K562 (cell line): ENCODE measurements around the gene PCDH9. TPM values are rescaled to one million over a fixed set of nuclear protein-coding genes. Genes with fewer than 3 reads are reported as not detected.
A peak's percentile ranks its signal among the peaks of the same experiment; 100 is the strongest.

Experiments
- ATAC-seq: fragments of 200-7000 bp; cut with Tn5 transposase; 3 replicates; pipeline ENCODE4 v1.9.1; 2020; ENCODE audit warnings: moderate library complexity
- BruUV-seq: library from RNA; stranded (reverse); fragments of 400-500 nt; replicated peaks from 2 replicates; lab custom pipeline; 2021; lab: Mats Ljungman, UMichigan
- CTCF ChIA-PET: fragments of 300-600 bp; formaldehyde crosslinking; extraction: SDS; loops from one replicate; lab custom pipeline; 2021; ENCODE audit warnings: low intra/inter-chr PET ratio; lab: Yijun Ruan, JAX
- POLR2A ChIA-PET: fragments of 300-600, 350-650 bp; sonication (Branson Sonifier 250); formaldehyde crosslinking; extraction: SDS; loops from one replicate; lab custom pipeline; 2021; ENCODE audit warnings: antibody characterized with exemption, inconsistent platforms; lab: Yijun Ruan, JAX
- DNase-seq, 4 experiments: peaks; one replicate each; pipeline versions ENCODE4 v3.0.0 to v3.0.0-alpha.2; 2011 to 2018; ENCODE audit warnings: low spot score in 3 of 4, mixed read lengths in 3 of 4; ENCODE audit errors: extremely low read depth in 1 of 4
- FAIRE-seq: peaks from 2 replicates; lab custom pipeline; 2011; peaks lifted over from hg19 to GRCh38; lab: Jason Lieb, UNC
- H2AFZ ChIP-seq: 2 replicates; pipeline ENCODE4 v1.6.0; 2011; ENCODE audit warnings: low read depth, low read length, control low read depth, inconsistent platforms
- H3K27ac ChIP-seq: fragments of 200-600 bp; 3 replicates; pipeline ENCODE4 v1.8.0; 2011; ENCODE audit warnings: low read depth, mild to moderate bottlenecking, control low read depth, inconsistent platforms, low read length, moderate library complexity, mixed read lengths; ENCODE audit errors: extremely low read depth
- H3K27me3 ChIP-seq, 2 experiments: fragments of 300-600 bp in 1 of 2; 2 replicates in 1 of 2; 3 replicates in 1 of 2; pipeline versions ENCODE4 v1.6.0 to v1.8.0; 2011; ENCODE audit warnings: inconsistent platforms in 2 of 2, low read length in 2 of 2, mild to moderate bottlenecking in 1 of 2, mixed read lengths in 1 of 2, moderate library complexity in 1 of 2; ENCODE audit not compliant: control insufficient read depth in 2 of 2, insufficient read depth in 2 of 2
- H3K36me3 ChIP-seq: fragments of 300-600 bp; 3 replicates; pipeline ENCODE4 v1.8.0; 2011; ENCODE audit warnings: mild to moderate bottlenecking, low read length, inconsistent platforms; ENCODE audit not compliant: control insufficient read depth, insufficient read depth
- H3K4me1 ChIP-seq, 2 experiments: fragments of 200-600 bp in 1 of 2; replicated peaks in 1 of 2; 2 replicates in 1 of 2; 3 replicates in 1 of 2; pipeline versions ENCODE4 v1.5.1 to v1.8.0; 2011; ENCODE audit warnings: inconsistent platforms in 2 of 2, low read length in 2 of 2, mild to moderate bottlenecking in 1 of 2, mixed read lengths in 1 of 2, moderate library complexity in 1 of 2; ENCODE audit not compliant: control insufficient read depth in 2 of 2, insufficient read depth in 2 of 2
- H3K4me2 ChIP-seq: 2 replicates; pipeline ENCODE4 v1.6.1; 2011; ENCODE audit warnings: low read length, control low read depth, inconsistent platforms, mixed read lengths; ENCODE audit not compliant: insufficient read depth
- H3K4me3 ChIP-seq: fragments of 200-600 bp; sonication (generic), shearing (Covaris generic); 2 replicates; pipeline ENCODE4 v1.5.1; 2016; ENCODE audit warnings: control low read depth, inconsistent platforms
- H3K79me2 ChIP-seq: fragments of 200-600 bp; 3 replicates; pipeline ENCODE4 v1.8.0; 2011; ENCODE audit warnings: low read length, inconsistent platforms; ENCODE audit not compliant: control insufficient read depth, insufficient read depth
- H3K9ac ChIP-seq, 2 experiments: 2 replicates each; pipeline versions ENCODE4 v1.6.0 to v1.6.1; 2011; ENCODE audit warnings: low read depth in 2 of 2, low read length in 2 of 2, control low read depth in 1 of 2, inconsistent platforms in 1 of 2, mild to moderate bottlenecking in 1 of 2, mixed read lengths in 1 of 2; ENCODE audit not compliant: insufficient read depth in 1 of 2
- H3K9me1 ChIP-seq: one replicate; pipeline ENCODE4 v1.6.0; 2011; ENCODE audit warnings: inconsistent platforms, mild to moderate bottlenecking, low read length, moderate library complexity; ENCODE audit not compliant: control insufficient read depth, insufficient read depth
- H3K9me3 ChIP-seq: replicated peaks from 2 replicates; pipeline ENCODE4 v1.5.1; 2011; ENCODE audit warnings: low read depth, low read length, inconsistent platforms; ENCODE audit not compliant: control insufficient read depth, insufficient read depth
- H4K20me1 ChIP-seq: replicated peaks from 2 replicates; pipeline ENCODE4 v1.6.1; 2011; ENCODE audit warnings: low read length, inconsistent platforms, mixed read lengths; ENCODE audit not compliant: control insufficient read depth, insufficient read depth
- CEBPB ChIP-seq: fragments of 450-650 bp; IDR thresholded peaks from 2 replicates; pipeline ENCODE4 v1.6.1; 2016; ENCODE audit warnings: missing genetic modification characterization, missing compliant biosample characterization
- FIP1L1 ChIP-seq: fragments of 200-400 bp; formaldehyde crosslinking; IDR thresholded peaks from 2 replicates; pipeline ENCODE4 v1.6.1; 2018; ENCODE audit warnings: mild to moderate bottlenecking, low read depth, low read length; ENCODE audit not compliant: poor library complexity, severe bottlenecking
- FUS ChIP-seq: fragments of 200-400 bp; formaldehyde crosslinking; optimal IDR thresholded peaks from 2 replicates; pipeline ENCODE3; 2017; ENCODE audit warnings: low read depth, low read length
- MEF2D ChIP-seq: conservative IDR thresholded peaks from 2 replicates; pipeline ENCODE4 v1.6.1; 2016; ENCODE audit warnings: low read depth, missing genetic modification characterization, missing compliant biosample characterization
- TFAM ChIP-seq: fragments of 250-450 bp; sonication (Bioruptor Pico); conservative IDR thresholded peaks from 2 replicates; pipeline ENCODE4 v1.5.0; 2021; ENCODE audit warnings: mild to moderate bottlenecking, moderate library complexity
- ZEB2 ChIP-seq: fragments of 450-650 bp; IDR thresholded peaks from 2 replicates; pipeline ENCODE4 v1.6.1; 2016
- WGBS: fragments of 100-300 bp; shearing (Covaris generic); methylation state at CpG from one replicate; pipeline ENCODE4 v1.1.6; 2016; ENCODE audit warnings: low coverage, mixed read lengths; ENCODE audit not compliant: insufficient coverage; ENCODE audit errors: missing lambda C conversion rate; 5-methylcytosine and 5-hydroxymethylcytosine counted together
- in situ Hi-C: fragments of 300-500 bp; cut with MboI; formaldehyde crosslinking; loops from 4 replicates; pipeline ENCODE4 v1.15.0; 2018; ENCODE audit warnings: inconsistent platforms, mixed read lengths
- intact Hi-C: fragments of 100-400 bp; cut with micrococcal nuclease; formaldehyde crosslinking; loops from 2 replicates; pipeline ENCODE4 v1.14.2; 2022
- polyA plus RNA-seq, 8 experiments: library from polyadenylated mRNA; depleted of rRNA in 4 of 8; stranded (reverse) in 5 of 8; unstranded in 3 of 8; fragments of >200 nt; fragmentation: Nextera tagmentation in 2 of 8; fragmentation: Illumina TruSeq in 1 of 8; extraction: Ambion mirVana in 2 of 8; extraction: Trizol in 1 of 8; gene quantifications; 2 replicates each; pipeline versions ENCODE4 v1.2.1 to v1.2.3, GENCODE V29; 2011 to 2014; ENCODE audit warnings: inconsistent platforms in 1 of 8, missing spikeins in 1 of 8
- total RNA-seq, 7 experiments: library from RNA; depleted of rRNA in 6 of 7; stranded (reverse); fragments of >200 nt in 6 of 7; fragmentation: Illumina TruSeq in 2 of 7; extraction: Trizol in 2 of 7; gene quantifications; 2 replicates each; pipeline versions ENCODE4 v1.2.1 to v1.2.3, GENCODE V29; 2011 to 2021; ENCODE audit warnings: low replicate concordance in 1 of 7
- TF ChIP-seq, protein P1 (sequence below): sonication (generic); formaldehyde crosslinking; IDR thresholded peaks from 2 replicates; pipeline ENCODE4 v1.8.0; 2022; ENCODE audit warnings: mild to moderate bottlenecking, low read depth, missing genetic modification reagents
- TF ChIP-seq, protein P2 (sequence below): fragments of 450-650 bp; formaldehyde crosslinking; conservative IDR thresholded peaks from 2 replicates; pipeline ENCODE4 v1.4.0; 2022; ENCODE audit warnings: mild to moderate bottlenecking, missing genetic modification characterization

The PCDH9 gene
- total and polyA plus RNA-seq, 9 of the 15 experiments (the other 6 are each of a cell fraction or from before 2014, with no cell fraction given): 1.1 to 6.7 (median 4.9) TPM

DNA sequence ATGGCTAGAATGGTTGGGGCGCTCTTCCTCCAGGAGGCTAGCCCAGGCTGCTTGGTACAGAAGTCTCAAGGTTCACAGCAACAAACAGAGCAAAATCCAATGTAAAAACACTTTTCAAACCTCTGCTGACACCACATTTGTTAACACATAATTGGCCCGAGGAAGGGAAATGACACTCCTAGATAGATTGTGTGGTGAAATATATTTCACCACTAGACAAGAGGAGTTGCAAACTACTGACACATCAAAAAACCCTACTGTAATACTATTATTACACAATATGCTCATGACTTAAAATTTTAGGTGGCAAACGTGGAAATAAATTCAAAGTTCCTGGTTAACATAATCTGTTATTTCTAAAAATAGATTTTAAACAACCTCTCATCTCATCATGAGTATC lies 643.6 kb downstream of the PCDH9 start:
- H3K9me3 ChIP-seq: no peaks in the 10 kb centered on the region
- FAIRE-seq (no peak), DNase-seq (no peak)
- WGBS: 34% methylated on average over 3 of the region's 3 CpGs
- no TSS peak for BruUV-seq
- no peak overlapping the region for H3K9ac ChIP-seq
- H3K79me2 ChIP-seq: no peaks in the 10 kb centered on the region
- no peaks in the 10 kb centered on the region for H3K4me1 ChIP-seq
- in situ Hi-C loops: no loop called here
- H3K27ac ChIP-seq: no peak overlapping the region
- H3K9me1 ChIP-seq: no peaks in the 10 kb centered on the region
- CTCF ChIA-PET: no interaction called here
- no peak overlapping the region for H2AFZ ChIP-seq
- no peak overlapping the region for H3K4me3 ChIP-seq
- intact Hi-C loops: no loop called here
- peak; percentile 47 for TF ChIP-seq CEBPB (tag)
- TF ChIP-seq MEF2D (tag): no peak
- no peak for TF ChIP-seq FIP1L1
- TF ChIP-seq, all 486 proteins: peak for 1
- H3K27me3 ChIP-seq: no peaks in the 10 kb centered on the region
- no peak overlapping the region for H3K4me2 ChIP-seq
- ATAC-seq: no peak
- no peaks in the 10 kb centered on the region for H4K20me1 ChIP-seq
- H3K36me3 ChIP-seq: no peaks in the 10 kb centered on the region
- POLR2A ChIA-PET: no interaction called here

DNA sequence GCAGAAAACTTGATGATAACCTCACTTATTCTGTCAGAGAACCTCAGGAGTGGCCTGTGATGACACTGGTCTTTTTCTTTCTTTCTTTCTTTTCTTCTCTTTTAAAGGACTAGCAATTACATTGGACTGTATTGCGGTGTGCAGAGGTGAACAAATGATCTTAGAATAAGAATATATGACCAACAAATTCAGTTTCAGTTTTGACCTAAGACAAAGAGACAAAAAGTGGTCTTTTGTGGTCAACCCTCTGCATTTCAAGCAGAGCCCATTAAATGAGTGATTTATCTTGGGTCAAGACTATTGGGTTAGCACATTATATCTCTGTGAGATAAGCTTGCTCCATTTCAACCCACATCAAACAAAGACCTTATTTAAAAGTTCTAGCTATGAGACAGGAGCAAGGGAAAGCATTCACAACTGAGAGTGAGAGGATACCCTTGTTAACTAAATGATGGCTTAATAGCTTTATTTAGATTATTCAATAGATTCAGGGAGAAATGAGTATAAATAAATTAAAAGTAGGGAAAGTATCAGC lies 644.4 kb downstream of the PCDH9 start:
- no peaks in the 10 kb centered on the region for H3K9me3 ChIP-seq

More for the DNA sequence above, 644.4 kb downstream of the PCDH9 start:
- DNase-seq (no peak), FAIRE-seq (no peak)
- no peaks in the 10 kb centered on the region for H3K79me2 ChIP-seq
- H3K27ac ChIP-seq: no peak overlapping the region
- intact Hi-C loops: no loop called here
- H2AFZ ChIP-seq: no peak overlapping the region
- no peaks in the 10 kb centered on the region for H3K4me1 ChIP-seq
- WGBS: 40% methylated on average over 1 of the region's 1 CpG
- TF ChIP-seq TFAM (CRISPR knock-in tag) (no peak), ZEB2 (no peak), FUS (no peak)
- TF ChIP-seq, protein P1, sequence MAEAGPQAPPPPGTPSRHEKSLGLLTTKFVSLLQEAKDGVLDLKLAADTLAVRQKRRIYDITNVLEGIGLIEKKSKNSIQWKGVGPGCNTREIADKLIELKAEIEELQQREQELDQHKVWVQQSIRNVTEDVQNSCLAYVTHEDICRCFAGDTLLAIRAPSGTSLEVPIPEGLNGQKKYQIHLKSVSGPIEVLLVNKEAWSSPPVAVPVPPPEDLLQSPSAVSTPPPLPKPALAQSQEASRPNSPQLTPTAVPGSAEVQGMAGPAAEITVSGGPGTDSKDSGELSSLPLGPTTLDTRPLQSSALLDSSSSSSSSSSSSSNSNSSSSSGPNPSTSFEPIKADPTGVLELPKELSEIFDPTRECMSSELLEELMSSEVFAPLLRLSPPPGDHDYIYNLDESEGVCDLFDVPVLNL: no peak
- TF ChIP-seq, protein P2, sequence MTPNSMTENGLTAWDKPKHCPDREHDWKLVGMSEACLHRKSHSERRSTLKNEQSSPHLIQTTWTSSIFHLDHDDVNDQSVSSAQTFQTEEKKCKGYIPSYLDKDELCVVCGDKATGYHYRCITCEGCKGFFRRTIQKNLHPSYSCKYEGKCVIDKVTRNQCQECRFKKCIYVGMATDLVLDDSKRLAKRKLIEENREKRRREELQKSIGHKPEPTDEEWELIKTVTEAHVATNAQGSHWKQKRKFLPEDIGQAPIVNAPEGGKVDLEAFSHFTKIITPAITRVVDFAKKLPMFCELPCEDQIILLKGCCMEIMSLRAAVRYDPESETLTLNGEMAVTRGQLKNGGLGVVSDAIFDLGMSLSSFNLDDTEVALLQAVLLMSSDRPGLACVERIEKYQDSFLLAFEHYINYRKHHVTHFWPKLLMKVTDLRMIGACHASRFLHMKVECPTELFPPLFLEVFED (CRISPR knock-in tag): no peak
- TF ChIP-seq, all 486 proteins: peak for 0
- H4K20me1 ChIP-seq: no peaks in the 10 kb centered on the region
- POLR2A ChIA-PET: no interaction called here
- H3K9ac ChIP-seq: no peak overlapping the region
- no peak for ATAC-seq
- H3K27me3 ChIP-seq: no peaks in the 10 kb centered on the region
- H3K4me3 ChIP-seq: no peak overlapping the region
- H3K9me1 ChIP-seq: no peaks in the 10 kb centered on the region
- in situ Hi-C loops: no loop called here
- no peak overlapping the region for H3K4me2 ChIP-seq
- BruUV-seq: no TSS peak
- no peaks in the 10 kb centered on the region for H3K36me3 ChIP-seq
- CTCF ChIA-PET: no interaction called here
